Subcutaneous adipose tissue (tissue), 4 donors: ENCODE measurements around the gene CRYBB2. TPM values are rescaled to one million over a fixed set of nuclear protein-coding genes. Genes with fewer than 3 reads are reported as not detected.

Experiments
- total RNA-seq, 4 donors: library from RNA; depleted of rRNA; stranded (reverse); fragments of >200 nt; gene quantifications; one replicate each; pipeline ENCODE4 v1.1.0, GENCODE V29; 2016
- TF ChIP-seq, protein P1 (sequence below): fragments of 450-650 bp; IDR thresholded peaks from one replicate; pipeline ENCODE4 v1.5.1; 2016; ENCODE audit warnings: low read depth, mild to moderate bottlenecking, control low read depth, antibody characterized with exemption, moderate library complexity

The CRYBB2 gene
- total RNA-seq, 4 donors from 2014 or later: not detected

DNA sequence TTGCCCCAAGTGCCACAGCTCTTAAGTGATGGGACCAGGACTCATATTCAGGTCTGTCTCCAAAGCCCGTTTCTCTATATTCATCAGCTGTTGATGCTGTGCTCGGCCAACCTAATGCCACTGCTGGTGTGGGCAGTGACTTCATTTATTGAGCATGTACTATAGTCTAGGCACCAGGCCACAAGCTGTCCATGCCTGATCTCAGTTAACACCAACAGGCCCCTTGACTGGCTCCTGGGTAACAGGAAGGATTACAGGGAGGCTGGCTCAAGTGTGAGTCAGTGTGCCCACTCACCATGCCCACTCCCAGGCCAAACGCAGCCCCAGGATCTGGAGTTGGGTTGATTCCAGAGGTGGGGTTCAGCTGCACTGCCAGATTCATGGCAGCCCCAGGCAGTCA, 8.6 kb upstream of the CRYBB2 start:
- TF ChIP-seq, protein P1, sequence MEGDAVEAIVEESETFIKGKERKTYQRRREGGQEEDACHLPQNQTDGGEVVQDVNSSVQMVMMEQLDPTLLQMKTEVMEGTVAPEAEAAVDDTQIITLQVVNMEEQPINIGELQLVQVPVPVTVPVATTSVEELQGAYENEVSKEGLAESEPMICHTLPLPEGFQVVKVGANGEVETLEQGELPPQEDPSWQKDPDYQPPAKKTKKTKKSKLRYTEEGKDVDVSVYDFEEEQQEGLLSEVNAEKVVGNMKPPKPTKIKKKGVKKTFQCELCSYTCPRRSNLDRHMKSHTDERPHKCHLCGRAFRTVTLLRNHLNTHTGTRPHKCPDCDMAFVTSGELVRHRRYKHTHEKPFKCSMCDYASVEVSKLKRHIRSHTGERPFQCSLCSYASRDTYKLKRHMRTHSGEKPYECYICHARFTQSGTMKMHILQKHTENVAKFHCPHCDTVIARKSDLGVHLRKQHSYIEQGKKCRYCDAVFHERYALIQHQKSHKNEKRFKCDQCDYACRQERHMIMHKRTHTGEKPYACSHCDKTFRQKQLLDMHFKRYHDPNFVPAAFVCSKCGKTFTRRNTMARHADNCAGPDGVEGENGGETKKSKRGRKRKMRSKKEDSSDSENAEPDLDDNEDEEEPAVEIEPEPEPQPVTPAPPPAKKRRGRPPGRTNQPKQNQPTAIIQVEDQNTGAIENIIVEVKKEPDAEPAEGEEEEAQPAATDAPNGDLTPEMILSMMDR: no peak

DNA sequence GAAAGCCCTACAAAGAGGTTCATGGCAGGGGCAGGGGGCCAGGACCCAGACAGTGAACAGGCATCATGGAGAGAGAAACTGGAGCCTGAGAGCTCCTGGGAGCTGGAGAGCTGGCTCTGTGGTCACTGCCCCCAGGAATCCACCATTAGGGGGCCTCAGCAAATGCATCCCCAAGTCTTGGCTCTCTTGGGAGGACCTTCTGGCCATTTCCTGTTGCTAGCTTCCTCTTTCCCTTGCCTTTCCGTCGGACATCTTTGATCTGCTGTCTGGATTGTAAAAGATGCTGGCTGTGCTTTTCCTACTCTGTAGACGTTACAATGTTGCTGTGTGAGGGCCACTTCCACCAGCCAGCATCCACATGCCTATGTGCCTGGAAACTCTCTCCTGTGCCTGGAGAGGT, 7.1 kb upstream of the CRYBB2 start:
- TF ChIP-seq, protein P1: no peak

DNA sequence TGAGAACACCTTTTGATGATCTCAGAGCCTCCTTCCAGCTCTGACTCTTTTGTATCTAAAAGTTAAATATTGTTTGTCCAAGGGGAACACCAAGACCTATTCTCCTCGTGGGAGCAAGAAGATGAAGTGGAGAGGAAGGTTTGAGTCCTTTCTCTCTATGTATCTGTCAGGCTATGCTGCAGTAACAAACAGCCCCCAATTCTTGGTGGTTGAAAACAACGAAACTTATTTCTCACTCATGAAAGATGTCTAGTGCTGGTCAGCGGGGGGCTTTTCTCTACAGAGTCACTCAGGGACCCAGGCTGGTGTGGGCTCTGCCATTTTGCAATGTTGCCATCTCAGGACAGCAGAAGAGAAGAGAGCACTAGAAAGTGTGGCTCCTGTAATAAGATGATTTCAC, 6.2 kb upstream of the CRYBB2 start:
- TF ChIP-seq, protein P1: no peak

DNA sequence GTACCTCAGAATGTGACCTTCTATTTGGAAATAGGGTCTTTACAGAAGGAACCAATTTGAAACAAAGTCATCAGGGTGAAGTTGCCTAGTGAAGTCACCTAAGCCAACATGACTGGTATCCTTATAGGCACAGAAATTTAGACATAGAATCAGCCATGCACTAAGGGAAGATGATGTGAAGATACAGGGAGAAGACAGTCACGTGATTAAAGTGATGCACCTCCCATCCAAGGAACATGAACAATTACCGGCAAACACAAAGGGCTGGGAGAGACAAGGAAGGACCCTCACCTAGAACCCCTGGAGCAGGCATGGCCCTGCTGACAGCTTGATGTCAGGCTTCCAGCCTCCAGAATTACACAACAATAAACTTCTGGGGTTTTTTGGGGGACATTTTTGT, 3.2 kb upstream of the CRYBB2 start:
- TF ChIP-seq, protein P1: no peak

DNA sequence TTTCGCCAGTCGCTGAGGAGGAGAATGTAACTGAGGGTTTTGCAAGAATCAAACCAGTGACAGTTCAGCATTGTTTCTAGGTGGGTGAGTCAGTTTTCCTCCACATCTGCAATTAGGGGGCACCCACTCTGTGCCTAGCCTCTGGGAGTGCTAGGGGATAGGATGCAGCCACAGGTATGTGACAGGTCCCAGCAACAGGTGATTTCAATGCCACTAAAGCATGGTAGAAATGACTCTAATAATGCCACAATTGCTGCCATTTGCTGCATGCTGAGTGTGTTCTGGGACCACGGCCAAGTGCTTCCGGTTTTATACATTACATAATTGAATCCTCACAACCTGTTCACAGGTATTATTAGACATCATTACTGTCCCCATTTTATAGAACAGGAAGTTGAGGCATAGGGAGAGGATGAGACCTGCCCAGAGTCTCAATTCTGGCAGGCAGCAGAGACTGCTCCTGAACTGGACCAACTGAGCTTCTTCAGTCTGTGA, 556 bp downstream of the CRYBB2 start:
- TF ChIP-seq, protein P1: no peak

DNA sequence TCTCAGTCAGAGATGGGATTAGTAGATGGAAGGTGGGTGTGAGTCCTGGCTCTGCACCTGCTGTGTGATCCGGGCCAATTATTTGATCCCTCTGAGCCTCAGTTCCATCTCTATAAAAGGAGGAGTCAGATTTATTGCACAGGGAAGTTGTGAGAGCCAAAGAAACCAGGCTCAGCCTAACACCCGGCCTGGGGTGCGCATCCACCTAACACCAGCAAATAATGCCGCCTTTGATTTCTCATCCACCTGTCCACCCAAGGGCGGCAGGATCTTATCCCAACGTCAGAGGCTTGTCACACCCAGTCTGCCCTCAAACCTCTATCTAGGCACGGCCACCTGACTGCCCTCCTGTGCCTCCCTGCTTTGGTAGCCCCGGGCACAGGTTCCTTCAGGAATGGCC, 2.4 kb downstream of the CRYBB2 start:
- TF ChIP-seq, protein P1: no peak

DNA sequence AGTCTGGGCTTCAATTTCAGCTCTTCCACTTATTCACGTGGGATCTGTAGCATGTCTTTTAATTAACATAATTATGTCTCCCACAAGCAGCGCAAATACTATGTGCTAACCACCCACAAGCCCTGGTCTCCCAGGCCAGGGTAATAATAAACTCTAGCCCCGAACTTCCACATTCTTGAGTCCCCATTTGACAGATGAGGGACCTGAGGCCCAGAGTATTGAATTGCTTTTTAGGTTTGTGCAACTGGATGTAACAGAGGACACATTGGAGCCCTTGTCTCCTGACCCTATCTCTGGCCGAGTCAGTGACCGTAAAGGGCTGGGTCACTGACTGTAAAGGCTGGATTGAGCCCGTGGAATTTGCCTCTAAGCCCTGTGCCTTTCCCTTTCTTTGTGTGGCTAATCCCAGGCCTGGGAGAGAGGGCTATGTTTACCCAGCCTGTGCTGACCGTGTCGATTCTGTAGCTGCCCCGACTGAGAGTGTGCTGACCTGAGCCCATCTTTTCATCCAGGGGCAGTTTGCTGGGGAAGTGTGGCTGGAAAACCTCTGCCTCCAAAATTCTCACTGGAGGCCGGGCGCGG, 3.9 kb downstream of the CRYBB2 start:
- TF ChIP-seq, protein P1: no peak
